Measurements from ENCODE around the gene CALHM3. TPM values are rescaled to one million over a fixed set of nuclear protein-coding genes. Genes with fewer than 3 reads are reported as not detected.

CALHM3 gene
- total RNA-seq, 2 donors from 2014 or later, result not detected

DNA sequence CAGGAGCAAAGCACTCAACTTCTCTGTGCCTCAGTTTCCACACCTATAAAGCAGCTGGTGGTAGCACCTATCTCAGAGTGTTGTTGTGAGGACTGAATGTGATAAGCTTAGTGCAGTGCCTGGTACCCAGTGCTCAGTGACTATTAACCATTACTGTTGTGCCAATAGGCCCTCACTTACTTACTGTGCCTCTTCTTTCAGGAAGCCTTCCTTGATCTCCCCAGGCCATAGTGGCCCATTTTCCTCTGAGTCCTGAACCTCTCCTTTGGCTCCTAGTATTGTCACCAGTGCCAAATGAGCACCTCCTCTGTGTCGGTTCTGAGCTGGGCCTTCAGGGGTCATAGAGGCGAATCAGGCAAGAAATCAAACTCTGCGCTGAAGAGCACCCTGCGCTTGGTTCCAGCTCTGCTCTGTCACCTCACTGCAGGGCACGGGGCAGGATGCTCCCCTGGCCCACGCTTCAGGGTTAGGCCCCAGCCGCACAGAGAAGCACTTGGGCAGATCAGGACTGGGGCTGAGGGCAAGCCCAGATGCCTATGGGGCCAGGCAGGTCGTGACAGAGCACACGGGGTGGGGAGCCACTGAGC, 22.9 kb downstream of the CALHM3 start:
- Mint-ChIP-seq H3K27me3 (no peaks in the 10 kb centered on the region), H3K27ac (no peak overlapping the region), H3K36me3 (no peaks in the 10 kb centered on the region), H3K4me3 (no peak overlapping the region), H3K4me1 (ENCODE audit: low read depth in 2 of 2) (peaks cover 13 to 32% of the 10 kb centered on the region in 2 donors), H3K9me3 (no peaks in the 10 kb centered on the region)
- DNase-seq (ENCODE audit: low spot score), result no peak
- ATAC-seq, result no peak

DNA sequence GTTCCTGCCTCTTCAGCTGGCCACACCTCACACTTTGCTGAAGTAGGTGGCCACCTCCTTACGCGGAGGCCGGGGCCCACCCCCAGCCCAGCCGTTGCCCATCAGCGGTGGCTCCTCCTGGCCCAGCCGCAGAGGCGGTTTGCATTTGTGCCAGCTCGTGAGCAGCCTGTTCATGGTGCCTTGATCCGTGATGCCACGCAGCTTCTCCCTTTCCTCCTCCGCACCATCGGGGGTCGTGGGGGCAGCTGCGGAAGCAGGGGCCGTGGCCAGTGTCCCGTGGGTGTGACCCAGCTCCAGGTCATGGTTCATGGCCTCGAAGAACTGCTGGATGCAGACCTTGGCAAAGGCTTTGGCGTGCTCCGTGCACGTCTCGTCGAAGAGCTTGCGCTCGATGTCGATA, 23.8 kb downstream of the CALHM3 start:
- no peak for ATAC-seq
- H3K27me3 Mint-ChIP-seq, result no peaks in the 10 kb centered on the region
- DNase-seq (ENCODE audit: low spot score), result no peak
- no peak overlapping the region for H3K27ac Mint-ChIP-seq
- H3K9me3 Mint-ChIP-seq, result no peaks in the 10 kb centered on the region
- H3K36me3 Mint-ChIP-seq, result no peaks in the 10 kb centered on the region
- peaks cover 21 to 40% of the 10 kb centered on the region in 2 donors for H3K4me1 Mint-ChIP-seq (ENCODE audit: low read depth in 2 of 2)
- H3K4me3 Mint-ChIP-seq, result no peak overlapping the region

DNA sequence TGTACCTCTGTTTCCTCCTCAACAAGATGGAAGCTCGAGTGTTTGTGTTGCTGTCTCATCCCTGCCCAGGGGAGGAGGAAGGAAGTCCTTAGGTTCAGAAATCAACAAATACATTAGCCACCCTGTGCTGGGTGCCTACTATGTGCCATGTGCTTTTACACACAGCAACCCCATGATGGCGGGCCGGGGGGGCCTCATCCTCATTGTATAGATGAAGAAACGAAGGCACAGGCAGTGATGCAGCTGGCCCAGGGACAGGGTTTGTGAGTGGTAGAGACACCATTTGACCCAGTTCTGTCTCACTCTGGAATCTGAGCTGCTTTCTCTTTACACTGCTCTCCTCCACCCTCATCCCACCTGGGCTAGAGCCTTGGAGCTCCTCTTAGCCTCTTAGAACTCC, 25.0 kb downstream of the CALHM3 start:
- no peak for ATAC-seq
- Mint-ChIP-seq H3K4me1 (ENCODE audit: low read depth in 2 of 2) (peaks cover 27 to 43% of the 10 kb centered on the region in 2 donors), H3K27me3 (no peaks in the 10 kb centered on the region), H3K4me3 (peak overlapping the region; percentile 71), H3K9me3 (no peaks in the 10 kb centered on the region), H3K36me3 (no peaks in the 10 kb centered on the region), H3K27ac (peak overlapping the region; percentile 64 to 79)
- no peak for DNase-seq (ENCODE audit: low spot score)

DNA sequence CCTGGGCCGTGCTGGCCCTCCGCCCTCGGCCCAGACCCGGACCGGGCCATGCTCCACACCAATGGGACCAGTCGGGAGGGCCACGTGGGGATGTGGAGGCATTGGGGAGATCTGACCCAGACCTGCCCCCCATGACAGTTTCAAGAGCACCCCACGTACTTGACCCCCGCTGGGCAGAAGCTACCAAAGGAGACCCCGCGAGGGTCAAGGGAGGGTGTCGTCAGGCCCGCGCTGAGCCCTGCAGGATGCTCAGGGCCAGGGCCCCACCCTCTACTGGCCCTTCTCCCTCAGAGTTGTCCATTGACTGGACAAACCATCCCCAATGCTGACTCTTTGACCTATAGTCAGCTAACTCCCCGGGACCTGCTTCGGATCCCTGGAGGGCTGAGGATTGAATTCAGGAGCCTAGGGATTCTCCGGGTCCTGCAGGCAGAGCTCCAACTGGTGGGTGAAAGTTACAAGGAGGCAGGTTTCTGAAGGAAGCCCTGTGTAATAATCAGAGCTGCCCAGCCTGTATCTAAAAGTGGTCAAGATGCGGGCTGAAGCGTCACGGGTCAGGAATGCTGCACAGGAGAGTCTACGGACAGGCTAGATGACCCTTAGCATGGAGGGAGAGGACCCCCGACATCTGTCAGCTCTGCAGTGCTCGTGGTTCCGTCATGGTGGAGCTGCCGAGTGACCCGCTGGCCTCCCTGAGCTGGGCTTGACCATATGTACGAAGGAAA, 26.4 kb downstream of the CALHM3 start:
- H3K4me1 Mint-ChIP-seq (ENCODE audit: low read depth in 2 of 2), result peaks cover 33 to 52% of the 10 kb centered on the region in 2 donors
- H3K4me3 Mint-ChIP-seq, result peak overlapping the region; percentile 89
- ATAC-seq, result no peak
- H3K27me3 Mint-ChIP-seq, result no peaks in the 10 kb centered on the region
- peak overlapping the region; percentile 79 to 86 for H3K27ac Mint-ChIP-seq
- peaks cover 6% of the 10 kb centered on the region for H3K36me3 Mint-ChIP-seq
- no peak for DNase-seq (ENCODE audit: low spot score)
- no peaks in the 10 kb centered on the region for H3K9me3 Mint-ChIP-seq

DNA sequence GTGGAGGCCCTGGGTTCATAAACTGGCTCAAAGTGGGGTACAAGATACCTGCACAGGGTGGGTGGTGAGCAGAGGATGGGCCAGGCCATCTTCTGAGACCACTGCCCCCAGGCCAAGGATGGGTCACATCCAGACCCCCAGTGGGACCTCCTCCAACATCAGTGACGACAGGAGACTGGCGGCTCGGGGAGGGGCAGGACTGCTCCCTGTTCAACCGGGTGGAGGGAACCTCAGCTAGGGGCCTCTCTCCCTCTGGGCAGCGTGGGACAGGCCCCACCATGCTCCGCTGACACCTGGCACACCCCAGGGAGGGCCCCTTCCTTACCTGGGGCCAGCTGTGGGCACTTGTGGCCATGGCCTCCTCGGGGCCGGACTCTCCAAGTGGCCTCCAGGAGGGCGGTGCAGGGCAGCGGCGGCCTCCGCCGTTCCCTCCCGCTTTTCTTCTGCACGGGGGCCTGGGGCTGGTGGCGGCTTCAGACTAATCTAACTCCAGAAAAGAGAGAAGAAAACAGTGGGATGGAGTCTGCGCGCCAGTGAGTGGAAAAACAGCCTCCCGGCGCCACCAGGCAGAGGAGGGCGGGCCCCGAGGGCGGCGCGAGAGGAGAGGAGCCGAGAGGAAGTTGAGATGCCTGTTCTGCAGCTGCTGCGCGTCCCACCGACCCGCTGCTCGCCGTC, 27.1 kb downstream of the CALHM3 start, which contains the start of gene CALHM2:
Gene CALHM2, minus strand, starts transcription at position 540 of the 675 bp plus-strand sequence. CDS start 2,429 bp downstream, outside the sequence.
- no peaks in the 10 kb centered on the region for H3K27me3 Mint-ChIP-seq
- peak; percentile 73 for DNase-seq (ENCODE audit: low spot score)
- H3K4me1 Mint-ChIP-seq (ENCODE audit: low read depth in 2 of 2), result peaks cover 33 to 54% of the 10 kb centered on the region in 2 donors
- H3K36me3 Mint-ChIP-seq, result peaks cover 6% of the 10 kb centered on the region
- no peaks in the 10 kb centered on the region for H3K9me3 Mint-ChIP-seq
- ATAC-seq, result peak; percentile 78 to 80
- peak within 1 kb of the TSS; percentile 89 for H3K4me3 Mint-ChIP-seq
- peak within 1 kb of the TSS; percentile 79 to 86 for H3K27ac Mint-ChIP-seq

DNA sequence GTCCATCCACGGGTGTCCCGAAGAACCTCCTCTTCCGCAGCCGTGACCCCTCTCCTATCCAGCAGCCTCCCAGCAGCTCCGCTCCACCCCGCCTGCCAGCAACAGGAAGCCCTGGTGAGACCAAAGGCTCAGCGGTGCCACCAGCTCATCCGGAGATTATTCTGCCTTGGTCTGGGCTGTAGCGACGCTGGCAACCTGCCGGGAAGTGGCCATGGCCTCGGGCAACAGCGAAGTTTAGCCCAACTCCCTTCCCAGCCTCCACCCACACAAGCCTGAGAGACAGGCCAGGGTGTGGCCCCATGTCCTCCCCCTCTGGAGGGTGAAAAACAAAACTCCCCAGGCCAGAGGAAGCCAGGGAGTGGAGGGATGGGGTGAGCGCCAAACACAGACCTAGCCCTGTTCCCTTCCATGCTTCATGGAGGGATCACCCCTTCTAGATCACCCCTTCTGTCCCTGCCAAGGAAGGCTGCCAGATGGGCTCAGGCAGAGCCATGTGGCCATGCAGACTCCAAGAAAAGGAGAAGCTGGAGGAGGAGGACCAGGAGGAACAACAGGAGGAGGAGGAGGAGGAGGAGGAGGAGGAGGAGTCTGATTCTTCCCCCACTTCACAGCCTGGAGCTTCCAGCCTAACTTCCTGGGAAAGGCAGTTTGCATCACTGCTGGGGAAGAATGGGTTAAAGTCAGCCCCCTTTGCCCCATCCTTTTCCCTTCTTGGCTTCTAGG, 27.8 kb downstream of the CALHM3 start:
- H3K4me3 Mint-ChIP-seq, result peak overlapping the region; percentile 89
- ATAC-seq (peak; percentile 76 to 81), DNase-seq (ENCODE audit: low spot score) (peak; percentile 70)
- H3K27ac Mint-ChIP-seq, result peak overlapping the region; percentile 79 to 86
- H3K27me3 Mint-ChIP-seq, result no peaks in the 10 kb centered on the region
- H3K9me3 Mint-ChIP-seq, result no peaks in the 10 kb centered on the region
- H3K36me3 Mint-ChIP-seq, result peaks cover 6% of the 10 kb centered on the region
- H3K4me1 Mint-ChIP-seq (ENCODE audit: low read depth in 2 of 2), result peaks cover 33 to 57% of the 10 kb centered on the region in 2 donors

DNA sequence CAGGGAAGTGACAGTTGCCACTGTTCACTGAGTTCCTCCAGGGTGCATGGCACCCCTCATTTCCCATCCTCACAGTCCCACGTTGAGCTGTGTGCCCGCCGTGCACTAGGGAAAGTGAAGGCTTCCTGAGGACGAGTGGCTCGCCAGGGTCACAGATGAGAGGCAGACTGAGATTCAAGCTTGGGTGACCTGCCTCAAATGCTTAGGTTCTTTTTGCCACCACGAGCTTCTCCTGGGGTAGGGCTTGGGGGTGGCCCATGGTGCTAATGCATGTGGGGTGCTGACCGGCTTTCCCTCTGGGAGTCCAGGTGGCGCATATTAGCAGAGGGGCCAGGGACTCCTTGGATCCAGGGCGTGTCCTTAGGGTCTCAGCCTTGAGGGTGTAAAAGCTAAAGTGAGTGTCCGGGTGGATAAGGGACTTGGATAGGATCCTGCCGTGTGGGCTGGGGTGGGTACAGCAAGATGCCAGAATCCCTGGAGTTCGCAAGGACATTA, 28.8 kb downstream of the CALHM3 start:
- Mint-ChIP-seq H3K4me1 (ENCODE audit: low read depth in 2 of 2) (peaks cover 33 to 62% of the 10 kb centered on the region in 2 donors), H3K36me3 (peaks cover 6% of the 10 kb centered on the region), H3K27ac (peak overlapping the region; percentile 79 to 86), H3K27me3 (no peaks in the 10 kb centered on the region), H3K4me3 (peak overlapping the region; percentile 89), H3K9me3 (no peaks in the 10 kb centered on the region)
- ATAC-seq, result no peak
- DNase-seq (ENCODE audit: low spot score), result no peak

DNA sequence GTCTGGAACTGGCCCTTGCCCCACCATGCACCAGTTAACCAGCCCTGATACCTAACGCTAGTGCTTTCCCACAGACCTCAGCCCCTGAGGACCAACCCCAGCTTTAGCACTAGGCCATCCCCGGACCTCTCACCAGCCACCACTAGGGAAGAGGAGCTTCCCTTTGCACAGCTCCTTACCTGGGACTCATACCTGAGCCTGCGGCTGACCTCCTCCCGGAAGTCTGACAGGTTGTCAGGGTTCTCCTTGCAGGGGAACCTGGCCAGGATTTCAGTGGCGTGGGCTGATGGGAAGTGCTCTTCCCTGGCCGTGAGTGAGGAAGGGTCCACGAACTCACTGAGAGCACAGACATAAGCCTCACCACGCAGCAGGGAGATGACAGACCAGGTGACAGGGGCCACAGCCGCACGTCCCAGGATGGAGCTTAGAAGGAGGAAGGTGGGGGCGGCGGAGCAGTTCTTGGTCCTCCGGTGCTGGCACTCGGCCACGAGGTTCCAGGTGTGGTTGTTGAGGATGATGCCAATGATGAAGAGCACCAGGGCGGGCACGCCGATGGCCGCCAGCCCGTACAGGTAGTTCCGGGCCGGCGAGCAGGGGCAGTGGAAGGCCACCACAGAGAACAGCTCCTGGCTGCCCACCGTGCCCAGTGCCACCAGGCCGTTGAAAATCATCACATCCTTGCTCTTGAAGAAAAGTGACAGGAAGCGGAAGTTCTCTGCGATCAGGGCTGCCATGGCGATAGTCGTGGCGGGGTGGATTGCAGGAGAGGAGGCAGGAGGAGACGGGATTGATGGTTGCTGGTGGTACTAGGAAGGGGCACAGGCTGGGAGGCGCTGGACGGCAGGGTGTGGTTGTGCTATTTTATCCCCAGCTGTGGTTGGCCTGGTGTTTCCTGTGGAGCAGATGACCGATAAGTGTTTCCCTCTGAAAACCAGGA, 29.6 kb downstream of the CALHM3 start:
- Mint-ChIP-seq H3K4me1 (ENCODE audit: low read depth in 2 of 2) (peaks cover 33 to 67% of the 10 kb centered on the region in 2 donors), H3K4me3 (peak overlapping the region; percentile 61), H3K27me3 (no peaks in the 10 kb centered on the region), H3K9me3 (no peaks in the 10 kb centered on the region), H3K27ac (peak overlapping the region; percentile 79 to 86), H3K36me3 (peaks cover 6% of the 10 kb centered on the region)
- DNase-seq (ENCODE audit: low spot score), result no peak
- ATAC-seq, result no peak

DNA sequence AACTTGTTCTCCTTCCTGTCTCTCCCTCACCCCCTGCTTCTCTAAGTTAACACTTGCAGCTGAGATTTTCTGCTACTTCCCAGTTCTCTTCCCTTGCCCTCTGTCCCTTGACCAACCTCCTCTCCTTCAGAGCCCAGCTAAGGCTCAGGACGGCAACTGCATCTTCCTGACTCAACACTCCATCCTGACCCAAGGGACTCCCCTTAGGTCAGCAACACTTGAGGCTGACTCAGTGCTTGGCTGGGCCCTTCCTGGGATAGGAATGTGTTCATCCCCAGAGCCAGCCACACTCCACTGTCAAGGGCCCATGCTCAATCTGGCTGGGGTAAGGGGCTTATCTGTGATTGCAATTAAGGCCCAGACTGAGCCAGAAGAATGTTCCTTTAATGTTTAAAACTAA, 30.3 kb downstream of the CALHM3 start:
- H3K36me3 Mint-ChIP-seq, result peaks cover 6% of the 10 kb centered on the region
- ATAC-seq, result no peak
- H3K4me3 Mint-ChIP-seq, result no peak overlapping the region
- DNase-seq (ENCODE audit: low spot score), result no peak
- no peaks in the 10 kb centered on the region for H3K9me3 Mint-ChIP-seq
- peak overlapping the region; percentile 79 to 86 for H3K27ac Mint-ChIP-seq
- H3K4me1 Mint-ChIP-seq (ENCODE audit: low read depth in 2 of 2), result peaks cover 30 to 64% of the 10 kb centered on the region in 2 donors
- no peaks in the 10 kb centered on the region for H3K27me3 Mint-ChIP-seq

DNA sequence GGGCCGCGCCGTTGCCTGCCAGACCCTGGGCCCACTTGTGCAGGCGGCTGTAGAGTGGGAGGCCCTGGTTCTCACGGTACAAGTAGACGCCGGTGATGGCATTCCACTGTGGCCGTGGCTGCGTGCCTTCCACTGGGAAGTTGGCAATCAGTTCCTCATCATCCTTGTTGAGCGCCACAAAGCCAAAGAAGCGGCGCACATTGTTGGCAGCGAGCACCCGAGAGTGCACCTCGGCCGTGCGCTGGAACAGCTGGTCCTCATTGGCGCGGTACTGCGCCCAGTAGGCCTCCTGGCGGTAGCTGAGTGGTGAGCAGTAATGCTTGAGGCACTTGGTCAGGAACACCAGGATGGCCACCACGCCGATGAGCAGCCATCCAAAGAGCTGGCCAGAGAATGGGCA, 31.9 kb downstream of the CALHM3 start:
- H3K36me3 Mint-ChIP-seq, result peaks cover 6% of the 10 kb centered on the region
- ATAC-seq (no peak), DNase-seq (ENCODE audit: low spot score) (no peak)
- no peaks in the 10 kb centered on the region for H3K27me3 Mint-ChIP-seq
- no peak overlapping the region for H3K4me3 Mint-ChIP-seq
- peak overlapping the region in 1 of 2 donors; percentile 79 for H3K27ac Mint-ChIP-seq
- H3K4me1 Mint-ChIP-seq (ENCODE audit: low read depth in 2 of 2), result peaks cover 26 to 54% of the 10 kb centered on the region in 2 donors
- no peaks in the 10 kb centered on the region for H3K9me3 Mint-ChIP-seq

DNA sequence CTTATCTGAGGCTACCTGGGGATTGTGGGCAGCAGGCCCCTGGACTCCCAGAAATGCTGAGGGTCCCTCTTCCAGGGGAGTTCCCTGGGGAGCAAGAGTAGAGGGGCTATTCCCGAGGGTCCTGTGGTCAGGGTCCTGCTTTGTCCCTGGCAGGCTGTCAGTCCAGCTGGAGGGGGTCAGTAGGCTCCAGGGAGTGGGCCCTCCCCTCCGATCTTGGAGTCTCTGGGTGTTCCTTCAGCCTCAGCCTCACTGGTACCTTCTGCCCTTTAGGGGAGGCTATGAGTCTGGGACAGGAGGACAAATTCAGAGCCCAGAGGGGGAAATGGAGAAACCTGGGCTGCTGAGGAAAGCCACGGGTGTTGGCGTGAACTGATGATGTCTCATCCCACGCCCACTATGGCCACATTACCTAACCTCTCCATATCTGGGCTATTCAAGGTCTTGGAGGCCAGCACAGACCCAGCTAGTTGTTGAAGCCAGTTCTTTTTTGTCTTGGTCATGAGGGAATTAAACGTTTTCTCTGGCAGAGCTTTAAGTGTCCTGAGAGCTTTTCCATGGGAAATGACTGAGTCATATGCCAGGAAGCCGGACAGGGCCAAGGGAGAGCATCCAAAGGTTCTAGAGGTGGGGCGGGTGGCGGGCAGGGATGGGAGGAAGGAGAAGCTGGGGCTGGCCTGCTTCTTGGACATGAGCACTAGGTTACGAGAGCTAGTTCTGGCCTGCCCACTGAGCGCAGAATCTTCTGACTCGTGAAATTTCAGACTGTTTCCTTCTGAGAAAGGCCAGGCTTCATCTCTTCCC, 33.1 kb downstream of the CALHM3 start:
- no peaks in the 10 kb centered on the region for H3K9me3 Mint-ChIP-seq
- peaks cover 6% of the 10 kb centered on the region for H3K36me3 Mint-ChIP-seq
- H3K4me1 Mint-ChIP-seq (ENCODE audit: low read depth in 2 of 2), result peaks cover 23 to 47% of the 10 kb centered on the region in 2 donors
- H3K4me3 Mint-ChIP-seq, result no peak overlapping the region
- no peaks in the 10 kb centered on the region for H3K27me3 Mint-ChIP-seq
- no peak for ATAC-seq
- H3K27ac Mint-ChIP-seq, result peak overlapping the region in 1 of 2 donors; percentile 23
- DNase-seq (ENCODE audit: low spot score), result no peak

DNA sequence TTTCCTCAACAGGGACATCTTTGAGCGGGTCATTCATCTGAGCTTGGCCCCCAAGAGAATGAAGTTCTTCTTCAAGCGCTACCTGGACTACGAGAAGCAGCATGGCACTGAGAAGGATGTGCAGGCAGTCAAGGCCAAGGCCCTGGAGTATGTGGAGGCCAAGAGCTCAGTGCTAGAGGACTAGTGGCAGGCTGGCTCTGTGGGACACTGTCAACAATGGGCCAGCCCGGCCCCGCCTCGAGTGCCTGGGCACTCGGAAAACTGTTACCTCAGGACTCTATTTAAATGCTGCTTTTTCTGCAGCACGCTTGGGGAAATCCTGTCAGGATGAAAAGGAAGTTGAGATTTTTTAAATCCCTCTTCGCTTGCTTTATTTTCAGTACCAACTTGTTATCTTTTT, 33.7 kb downstream of the CALHM3 start:
- H3K27me3 Mint-ChIP-seq, result no peaks in the 10 kb centered on the region
- no peak overlapping the region for H3K4me3 Mint-ChIP-seq
- peaks cover 7% of the 10 kb centered on the region for H3K36me3 Mint-ChIP-seq
- ATAC-seq (no peak), DNase-seq (ENCODE audit: low spot score) (no peak)
- H3K27ac Mint-ChIP-seq, result peak overlapping the region in 1 of 2 donors; percentile 9
- H3K4me1 Mint-ChIP-seq (ENCODE audit: low read depth in 2 of 2), result peaks cover 17 to 44% of the 10 kb centered on the region in 2 donors
- H3K9me3 Mint-ChIP-seq, result no peaks in the 10 kb centered on the region
